HL-60 (cell line): ENCODE measurements around the gene DRC3.

Experiments
- CTCF ChIP-seq: IDR thresholded peaks from one replicate; pipeline ENCODE4 v1.5.1; 2011; ENCODE audit warnings: low read length, control low read depth, inconsistent platforms; ENCODE audit not compliant: insufficient read depth
- POLR2AphosphoS5 ChIP-seq: IDR thresholded peaks from 2 replicates; pipeline ENCODE4 v1.6.1; 2012; ENCODE audit warnings: low read depth
- REST ChIP-seq: IDR thresholded peaks from 2 replicates; pipeline ENCODE4 v1.6.1; 2012; ENCODE audit warnings: low read depth; ENCODE audit not compliant: insufficient replicate concordance

- TF ChIP-seq POLR2AphosphoS5 (no peak), CTCF (no peak), REST (no peak)
Observed at GRCh38 chr17:18025241-18025944, 52.7 kb downstream of the DRC3 start.
